Vagina (tissue), 2 donors: Measurements from ENCODE around the gene DNM2. TPM values are rescaled to one million over a fixed set of nuclear protein-coding genes. Genes with fewer than 3 reads are reported as not detected.

Experiments used
- DNase-seq, 2 donors: peaks; one replicate each; pipeline ENCODE4 v3.0.0-alpha.2; 2017; ENCODE audit errors: extremely low spot score in 2 of 2
- H3K27ac ChIP-seq: fragments of 200-600 bp; sonication (generic); one replicate; pipeline ENCODE4 v1.5.1; 2019
- H3K27me3 ChIP-seq: fragments of 200-600 bp; sonication (generic); one replicate; pipeline ENCODE4 v1.5.1; 2019
- H3K36me3 ChIP-seq, 2 donors: fragments of 200-600 bp; sonication (generic); one replicate each; pipeline ENCODE4 v1.5.1; 2017 to 2019
- H3K4me1 ChIP-seq: fragments of 200-600 bp; sonication (generic); one replicate; pipeline ENCODE4 v1.5.1; 2019
- H3K4me3 ChIP-seq, 2 donors: fragments of 200-600 bp; sonication (generic); 1 replicate in 1 of 2; 2 replicates in 1 of 2; pipeline ENCODE4 v1.5.1; 2016 to 2019
- H3K9me3 ChIP-seq: fragments of 200-600 bp; sonication (generic); one replicate; pipeline ENCODE4 v1.5.1; 2019
- POLR2A ChIP-seq, 2 donors: fragments of 450-650 bp; IDR thresholded peaks; one replicate each; pipeline ENCODE4 v1.6.1; 2017; ENCODE audit warnings: antibody characterized with exemption in 2 of 2, mild to moderate bottlenecking in 2 of 2, moderate library complexity in 2 of 2
- POLR2AphosphoS5 ChIP-seq, 2 donors: sonication (generic); formaldehyde crosslinking; IDR thresholded peaks; one replicate each; pipeline ENCODE4 v1.9.0; 2017; ENCODE audit warnings: antibody characterized with exemption in 2 of 2, mild to moderate bottlenecking in 2 of 2, low read depth in 1 of 2; ENCODE audit not compliant: insufficient read depth in 1 of 2
- intact Hi-C: fragments of 100-400 bp; cut with DNase I; formaldehyde crosslinking; loops from one replicate; pipeline ENCODE4 v1.15.1; 2023
- total RNA-seq: library from RNA; depleted of rRNA; stranded (reverse); fragments of >200 nt; gene quantifications from one replicate; pipeline ENCODE4 v1.2.3, GENCODE V29; 2016
- TF ChIP-seq, protein P1 (sequence below), 3 experiments: fragments of 450-650 bp in 2 of 3; fragments of 200-600 bp in 1 of 3; sonication (generic) in 1 of 3; IDR thresholded peaks; one replicate each; pipeline ENCODE4 v1.5.1; 2017 to 2019; ENCODE audit warnings: antibody characterized with exemption in 3 of 3, mild to moderate bottlenecking in 2 of 3, moderate library complexity in 2 of 3

The DNM2 gene
- total RNA-seq, 1 donor from 2014 or later, result 128 TPM

DNA sequence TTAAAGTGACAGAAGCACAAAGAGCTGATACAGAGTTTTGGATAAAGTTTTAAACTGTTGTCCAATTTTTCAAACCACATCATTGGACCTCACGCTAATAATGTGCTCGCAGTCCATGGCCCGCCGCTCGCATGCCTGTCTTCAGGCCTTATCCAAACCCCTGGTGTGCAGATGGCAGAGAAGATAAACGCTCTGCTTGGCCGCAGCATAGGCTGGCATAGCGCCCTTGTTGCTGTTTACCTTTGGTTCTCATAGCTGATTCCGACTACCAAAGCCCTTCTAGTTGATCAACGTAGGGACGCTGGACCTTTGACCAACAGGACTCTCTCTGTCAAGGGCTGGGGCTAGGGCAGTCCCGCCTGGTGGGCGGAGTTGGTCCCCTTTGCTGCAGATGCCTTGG is 40.1 kb upstream of the DNM2 start:
- H3K4me1 ChIP-seq, result no peaks in the 10 kb centered on the region
- no peak overlapping the region for H3K4me3 ChIP-seq
- H3K27ac ChIP-seq, result no peak overlapping the region
- intact Hi-C loops, result no loop called here
- no peaks in the 10 kb centered on the region for H3K9me3 ChIP-seq
- H3K27me3 ChIP-seq, result no peaks in the 10 kb centered on the region
- DNase-seq, result no peak
- TF ChIP-seq, protein P1, sequence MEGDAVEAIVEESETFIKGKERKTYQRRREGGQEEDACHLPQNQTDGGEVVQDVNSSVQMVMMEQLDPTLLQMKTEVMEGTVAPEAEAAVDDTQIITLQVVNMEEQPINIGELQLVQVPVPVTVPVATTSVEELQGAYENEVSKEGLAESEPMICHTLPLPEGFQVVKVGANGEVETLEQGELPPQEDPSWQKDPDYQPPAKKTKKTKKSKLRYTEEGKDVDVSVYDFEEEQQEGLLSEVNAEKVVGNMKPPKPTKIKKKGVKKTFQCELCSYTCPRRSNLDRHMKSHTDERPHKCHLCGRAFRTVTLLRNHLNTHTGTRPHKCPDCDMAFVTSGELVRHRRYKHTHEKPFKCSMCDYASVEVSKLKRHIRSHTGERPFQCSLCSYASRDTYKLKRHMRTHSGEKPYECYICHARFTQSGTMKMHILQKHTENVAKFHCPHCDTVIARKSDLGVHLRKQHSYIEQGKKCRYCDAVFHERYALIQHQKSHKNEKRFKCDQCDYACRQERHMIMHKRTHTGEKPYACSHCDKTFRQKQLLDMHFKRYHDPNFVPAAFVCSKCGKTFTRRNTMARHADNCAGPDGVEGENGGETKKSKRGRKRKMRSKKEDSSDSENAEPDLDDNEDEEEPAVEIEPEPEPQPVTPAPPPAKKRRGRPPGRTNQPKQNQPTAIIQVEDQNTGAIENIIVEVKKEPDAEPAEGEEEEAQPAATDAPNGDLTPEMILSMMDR (IDR thresholded peaks at IDR 0.05), result no peak
- no peak for TF ChIP-seq POLR2A (IDR thresholded peaks at IDR 0.05)
- TF ChIP-seq POLR2AphosphoS5 (IDR thresholded peaks at IDR 0.05; ENCODE audit: insufficient read depth in 1 of 2, low read depth in 1 of 2), result no peak
- H3K36me3 ChIP-seq, result peaks cover 6 to 79% of the 10 kb centered on the region in 2 donors

DNA sequence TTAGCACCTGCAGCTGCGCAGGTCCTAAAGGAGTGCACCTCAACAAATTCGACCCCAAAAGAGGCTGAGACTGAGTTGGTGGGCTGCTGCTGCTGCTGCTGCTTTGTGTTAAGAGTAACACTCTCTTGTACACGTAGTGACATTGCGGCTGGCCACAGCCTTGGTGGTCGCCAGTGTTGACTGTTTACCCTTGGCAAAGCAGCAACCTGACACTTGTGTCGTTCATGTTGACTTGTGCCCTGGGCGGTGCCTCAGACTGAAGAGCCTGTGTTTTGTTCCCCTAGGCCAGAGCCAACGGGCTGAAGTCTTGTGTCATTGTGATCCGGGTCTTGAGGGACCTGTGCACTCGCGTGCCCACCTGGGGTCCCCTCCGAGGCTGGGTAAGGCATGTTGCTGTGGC is 39.1 kb upstream of the DNM2 start:
- H3K9me3 ChIP-seq, result no peaks in the 10 kb centered on the region
- H3K4me1 ChIP-seq, result no peaks in the 10 kb centered on the region
- intact Hi-C loops, result no loop called here
- no peak overlapping the region for H3K4me3 ChIP-seq
- DNase-seq, result no peak
- no peak for TF ChIP-seq POLR2A (IDR thresholded peaks at IDR 0.05)
- H3K27ac ChIP-seq, result no peak overlapping the region
- no peaks in the 10 kb centered on the region for H3K27me3 ChIP-seq
- H3K36me3 ChIP-seq, result peaks cover 6 to 79% of the 10 kb centered on the region in 2 donors

DNA sequence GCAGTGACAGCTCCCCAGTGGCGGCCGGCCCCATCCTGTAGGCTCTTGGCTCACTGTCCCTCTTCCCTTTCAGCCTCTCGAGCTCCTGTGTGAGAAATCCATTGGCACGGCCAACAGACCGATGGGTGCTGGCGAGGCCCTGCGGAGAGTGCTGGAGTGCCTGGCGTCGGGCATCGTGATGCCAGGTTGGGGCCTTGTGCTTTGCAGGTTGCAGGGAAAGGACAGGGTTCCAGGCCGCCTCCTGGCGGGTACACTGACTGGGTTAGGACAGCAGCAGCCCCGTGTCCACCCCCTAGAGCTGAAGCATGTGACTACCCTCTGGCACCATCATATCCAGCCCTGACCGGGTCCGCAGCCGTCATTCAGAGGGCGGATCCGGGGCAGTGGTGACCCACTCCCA is 38.1 kb upstream of the DNM2 start:
- no peaks in the 10 kb centered on the region for H3K9me3 ChIP-seq
- DNase-seq, result no peak
- no peaks in the 10 kb centered on the region for H3K4me1 ChIP-seq
- H3K36me3 ChIP-seq, result peaks cover 6 to 86% of the 10 kb centered on the region in 2 donors
- H3K4me3 ChIP-seq, result no peak overlapping the region
- no peaks in the 10 kb centered on the region for H3K27me3 ChIP-seq
- intact Hi-C loops, result no loop called here
- TF ChIP-seq POLR2AphosphoS5 (IDR thresholded peaks at IDR 0.05; ENCODE audit: insufficient read depth in 1 of 2, low read depth in 1 of 2), result no peak
- TF ChIP-seq, protein P1 (IDR thresholded peaks at IDR 0.05), result no peak
- TF ChIP-seq POLR2A (IDR thresholded peaks at IDR 0.05), result no peak
- H3K27ac ChIP-seq, result no peak overlapping the region

DNA sequence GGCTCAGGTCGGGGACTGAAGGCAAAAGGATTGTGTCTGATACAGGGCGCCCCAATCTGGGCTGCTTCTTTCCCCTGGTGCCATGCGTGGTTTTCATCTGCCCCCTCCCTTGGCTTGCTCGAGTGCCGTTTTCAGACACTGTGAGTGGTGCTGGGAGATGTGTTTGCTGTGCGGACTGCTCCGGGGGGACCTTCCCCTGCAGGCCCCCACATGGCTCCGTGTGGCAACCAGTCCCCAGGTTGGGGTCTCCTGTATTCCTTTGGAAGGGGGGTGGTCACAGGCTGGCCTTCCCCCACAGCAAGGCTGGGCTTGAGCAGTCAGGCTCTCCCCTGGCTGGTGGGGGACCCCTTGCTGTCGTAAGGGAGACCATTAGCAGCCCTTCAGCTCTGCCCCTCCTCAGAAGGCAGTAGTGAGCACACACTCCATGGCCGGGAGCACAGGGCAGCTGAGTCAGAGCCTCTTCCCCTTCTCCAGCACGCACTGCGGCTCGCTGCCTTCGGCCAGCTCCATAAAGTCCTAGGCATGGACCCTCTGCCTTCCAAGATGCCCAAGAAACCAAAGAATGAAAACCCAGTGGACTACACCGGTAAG is 37.2 kb upstream of the DNM2 start:
- no peak overlapping the region for H3K4me3 ChIP-seq
- intact Hi-C loops, result no loop called here
- no peaks in the 10 kb centered on the region for H3K27me3 ChIP-seq
- H3K4me1 ChIP-seq, result no peaks in the 10 kb centered on the region
- DNase-seq, result no peak
- no peaks in the 10 kb centered on the region for H3K9me3 ChIP-seq
- no peak overlapping the region for H3K27ac ChIP-seq
- peaks cover 6 to 85% of the 10 kb centered on the region in 2 donors for H3K36me3 ChIP-seq
- TF ChIP-seq POLR2AphosphoS5 (IDR thresholded peaks at IDR 0.05; ENCODE audit: insufficient read depth in 1 of 2, low read depth in 1 of 2) (no peak), POLR2A (IDR thresholded peaks at IDR 0.05) (no peak)
- TF ChIP-seq, protein P1 (IDR thresholded peaks at IDR 0.05), result no peak

DNA sequence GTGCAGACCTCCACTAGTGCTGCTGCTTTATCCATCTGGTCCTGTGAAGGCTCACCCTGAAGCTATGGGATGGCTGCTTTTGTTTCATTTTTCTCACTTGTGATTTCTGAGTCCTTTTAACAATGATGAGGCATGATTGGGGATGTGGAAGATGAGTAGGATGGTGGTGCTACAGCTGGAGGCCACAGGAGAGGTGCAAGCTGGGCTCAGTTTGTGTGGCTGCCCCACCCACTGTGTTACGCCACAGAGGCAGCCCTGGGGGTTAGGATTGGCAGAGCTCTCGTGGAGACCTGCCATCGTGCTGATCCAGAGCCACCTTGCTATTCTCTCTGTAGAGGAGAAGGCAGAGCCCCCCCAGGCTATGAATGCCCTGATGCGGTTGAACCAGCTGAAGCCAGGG is 36.2 kb upstream of the DNM2 start:
- TF ChIP-seq POLR2A (IDR thresholded peaks at IDR 0.05), result no peak
- no peak for TF ChIP-seq POLR2AphosphoS5 (IDR thresholded peaks at IDR 0.05; ENCODE audit: insufficient read depth in 1 of 2, low read depth in 1 of 2)
- TF ChIP-seq, protein P1 (IDR thresholded peaks at IDR 0.05), result no peak
- no peak overlapping the region for H3K4me3 ChIP-seq
- no peaks in the 10 kb centered on the region for H3K9me3 ChIP-seq
- peaks cover 6 to 90% of the 10 kb centered on the region in 2 donors for H3K36me3 ChIP-seq
- H3K4me1 ChIP-seq, result peaks cover 7% of the 10 kb centered on the region
- H3K27ac ChIP-seq, result no peak overlapping the region
- intact Hi-C loops, result no loop called here
- no peak for DNase-seq
- H3K27me3 ChIP-seq, result no peaks in the 10 kb centered on the region
